GM12875 (cell line): Measurements from ENCODE around the gene TFDP1.

Experiments
- H3K4me3 ChIP-seq: one replicate; pipeline ENCODE4 v1.5.1; 2011; ENCODE audit warnings: low read depth, low read length, control low read depth
- TF ChIP-seq, protein P1 (sequence below): IDR thresholded peaks from 2 replicates; pipeline ENCODE4 v1.5.1; 2011; ENCODE audit warnings: low read depth, mild to moderate bottlenecking, control low read depth, inconsistent platforms, low read length, moderate library complexity, borderline replicate concordance; ENCODE audit not compliant: insufficient read depth

Gene TFDP1

DNA sequence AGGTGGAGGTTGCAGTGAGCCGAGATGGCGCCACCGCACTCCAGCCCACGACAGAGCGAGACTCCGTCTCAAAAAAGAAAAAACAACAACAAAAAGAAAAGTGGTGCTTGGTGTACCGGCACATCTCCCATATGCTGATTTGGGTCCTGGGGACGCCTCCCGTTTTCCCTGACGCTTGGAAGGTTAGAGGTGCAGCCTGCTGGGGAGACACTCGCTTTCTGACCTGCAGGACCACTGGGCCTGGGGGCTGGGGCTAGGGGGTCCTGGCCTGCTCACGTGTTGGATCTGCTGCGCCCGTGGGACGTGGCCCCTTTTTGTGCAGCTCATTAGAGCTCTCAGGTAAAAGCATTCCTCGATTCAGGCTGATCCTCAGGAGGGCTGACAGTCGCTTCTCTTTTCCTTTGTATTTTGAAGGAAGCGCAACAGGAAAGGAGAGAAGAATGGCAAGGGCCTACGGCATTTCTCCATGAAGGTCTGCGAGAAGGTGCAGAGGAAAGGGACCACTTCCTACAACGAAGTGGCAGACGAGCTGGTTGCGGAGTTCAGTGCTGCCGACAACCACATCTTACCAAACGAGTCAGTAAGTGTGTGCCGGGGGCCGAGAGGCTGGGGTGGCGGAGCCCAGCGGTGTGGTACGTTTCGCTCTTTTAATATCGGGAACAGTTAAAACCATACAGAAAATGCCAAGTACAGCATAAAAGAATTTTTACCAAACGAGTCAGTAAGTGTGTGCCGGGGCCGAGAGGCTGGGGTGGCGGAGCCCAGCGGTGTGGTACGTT, 48.3 kb downstream of the TFDP1 start:
- TF ChIP-seq, protein P1, sequence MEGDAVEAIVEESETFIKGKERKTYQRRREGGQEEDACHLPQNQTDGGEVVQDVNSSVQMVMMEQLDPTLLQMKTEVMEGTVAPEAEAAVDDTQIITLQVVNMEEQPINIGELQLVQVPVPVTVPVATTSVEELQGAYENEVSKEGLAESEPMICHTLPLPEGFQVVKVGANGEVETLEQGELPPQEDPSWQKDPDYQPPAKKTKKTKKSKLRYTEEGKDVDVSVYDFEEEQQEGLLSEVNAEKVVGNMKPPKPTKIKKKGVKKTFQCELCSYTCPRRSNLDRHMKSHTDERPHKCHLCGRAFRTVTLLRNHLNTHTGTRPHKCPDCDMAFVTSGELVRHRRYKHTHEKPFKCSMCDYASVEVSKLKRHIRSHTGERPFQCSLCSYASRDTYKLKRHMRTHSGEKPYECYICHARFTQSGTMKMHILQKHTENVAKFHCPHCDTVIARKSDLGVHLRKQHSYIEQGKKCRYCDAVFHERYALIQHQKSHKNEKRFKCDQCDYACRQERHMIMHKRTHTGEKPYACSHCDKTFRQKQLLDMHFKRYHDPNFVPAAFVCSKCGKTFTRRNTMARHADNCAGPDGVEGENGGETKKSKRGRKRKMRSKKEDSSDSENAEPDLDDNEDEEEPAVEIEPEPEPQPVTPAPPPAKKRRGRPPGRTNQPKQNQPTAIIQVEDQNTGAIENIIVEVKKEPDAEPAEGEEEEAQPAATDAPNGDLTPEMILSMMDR, result no peak

DNA sequence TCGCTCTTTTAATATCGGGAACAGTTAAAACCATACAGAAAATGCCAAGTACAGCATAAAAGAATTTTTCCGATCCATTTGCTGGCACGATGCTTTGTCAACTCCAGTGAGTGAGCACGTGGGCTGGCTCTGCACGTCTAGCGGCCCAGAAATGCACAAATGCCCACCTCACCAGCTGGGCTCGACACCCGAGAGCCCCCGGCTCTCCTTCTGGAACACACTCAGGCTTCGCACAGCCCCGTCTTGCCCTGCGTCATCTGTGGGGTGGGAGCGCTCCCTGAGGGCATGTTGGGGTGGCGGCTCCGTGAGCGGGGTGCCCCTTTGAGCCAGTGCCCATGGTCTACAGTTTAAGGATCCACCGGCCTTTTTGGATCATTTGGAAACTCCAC, 48.9 kb downstream of the TFDP1 start:
- TF ChIP-seq, protein P1, result no peak
- no peak overlapping the region for H3K4me3 ChIP-seq

More for the DNA sequence above, 48.3 kb downstream of the TFDP1 start:
- no peak overlapping the region for H3K4me3 ChIP-seq

DNA sequence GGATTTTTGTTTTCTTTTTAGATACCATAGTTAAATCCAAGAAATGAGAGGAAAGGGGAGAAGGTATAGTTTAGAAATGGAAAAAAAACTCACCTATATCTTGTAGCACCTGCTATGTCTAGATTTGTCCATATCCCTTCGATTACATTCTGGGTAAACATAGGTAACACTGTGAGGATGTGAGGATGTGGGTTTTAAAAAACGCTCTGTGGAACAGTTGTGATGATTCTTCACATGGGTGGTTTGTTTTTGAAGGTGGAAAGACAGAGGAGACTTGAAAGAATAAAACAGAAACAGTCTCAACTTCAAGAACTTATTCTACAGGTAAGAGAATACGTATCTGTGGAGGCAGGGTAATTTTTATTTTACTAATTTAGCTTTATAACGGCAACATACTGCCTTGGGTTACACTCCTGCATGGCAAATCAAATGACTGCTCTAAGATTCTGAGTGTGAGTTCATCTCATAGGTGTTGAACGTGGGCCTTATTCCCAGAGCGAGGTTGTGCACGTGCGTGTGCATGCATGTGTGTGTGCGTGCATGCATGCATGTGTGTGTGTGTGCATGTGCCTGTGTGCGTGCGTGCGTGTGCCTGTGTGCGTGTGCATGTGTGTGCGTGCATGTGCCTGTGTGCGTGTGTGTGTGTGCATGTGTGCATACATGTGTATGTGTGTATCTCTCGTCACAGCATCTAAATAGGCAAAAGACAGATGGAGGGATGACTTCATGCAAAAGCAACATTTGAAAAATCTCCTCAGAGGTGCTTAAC, 49.9 kb downstream of the TFDP1 start:
- TF ChIP-seq, protein P1, result no peak

DNA sequence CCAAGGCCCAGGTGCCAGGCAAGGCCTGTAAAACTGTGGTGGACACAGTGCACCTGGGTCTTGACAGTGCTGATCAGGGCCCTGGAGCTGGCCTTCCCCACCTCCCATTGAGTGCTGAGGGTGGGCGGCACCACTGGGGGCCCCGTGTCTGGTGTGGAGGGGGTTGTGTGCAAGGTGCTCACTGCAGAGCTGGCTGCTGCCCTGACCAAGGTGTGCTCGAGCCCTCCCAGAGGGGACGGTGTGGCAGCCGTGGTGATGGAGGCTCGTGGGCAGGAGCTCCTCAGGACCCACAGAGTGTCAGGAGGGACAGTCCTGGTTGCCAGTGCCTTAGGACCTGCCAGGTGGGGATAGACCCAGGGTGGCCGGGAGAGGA, 50.5 kb downstream of the TFDP1 start:
- TF ChIP-seq, protein P1, result no peak
- no peak overlapping the region for H3K4me3 ChIP-seq

More for the DNA sequence above, 49.9 kb downstream of the TFDP1 start:
- no peak overlapping the region for H3K4me3 ChIP-seq

DNA sequence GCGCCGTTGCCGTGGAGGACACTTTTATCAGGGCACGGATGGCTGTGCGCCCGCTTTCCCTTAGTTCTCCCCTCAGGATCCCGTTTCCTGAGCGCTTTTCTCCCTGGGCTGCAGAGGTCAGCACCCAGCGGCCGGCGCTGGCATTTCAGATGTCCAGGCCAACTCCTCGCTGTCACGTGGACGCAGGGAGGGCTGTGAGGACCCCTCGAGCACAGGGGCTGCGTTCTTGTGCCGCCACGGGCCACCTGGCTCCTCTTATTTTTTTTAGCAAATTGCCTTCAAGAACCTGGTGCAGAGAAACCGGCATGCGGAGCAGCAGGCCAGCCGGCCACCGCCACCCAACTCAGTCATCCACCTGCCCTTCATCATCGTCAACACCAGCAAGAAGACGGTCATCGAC, 51.2 kb downstream of the TFDP1 start:
- H3K4me3 ChIP-seq, result no peak overlapping the region
- TF ChIP-seq, protein P1, result no peak

DNA sequence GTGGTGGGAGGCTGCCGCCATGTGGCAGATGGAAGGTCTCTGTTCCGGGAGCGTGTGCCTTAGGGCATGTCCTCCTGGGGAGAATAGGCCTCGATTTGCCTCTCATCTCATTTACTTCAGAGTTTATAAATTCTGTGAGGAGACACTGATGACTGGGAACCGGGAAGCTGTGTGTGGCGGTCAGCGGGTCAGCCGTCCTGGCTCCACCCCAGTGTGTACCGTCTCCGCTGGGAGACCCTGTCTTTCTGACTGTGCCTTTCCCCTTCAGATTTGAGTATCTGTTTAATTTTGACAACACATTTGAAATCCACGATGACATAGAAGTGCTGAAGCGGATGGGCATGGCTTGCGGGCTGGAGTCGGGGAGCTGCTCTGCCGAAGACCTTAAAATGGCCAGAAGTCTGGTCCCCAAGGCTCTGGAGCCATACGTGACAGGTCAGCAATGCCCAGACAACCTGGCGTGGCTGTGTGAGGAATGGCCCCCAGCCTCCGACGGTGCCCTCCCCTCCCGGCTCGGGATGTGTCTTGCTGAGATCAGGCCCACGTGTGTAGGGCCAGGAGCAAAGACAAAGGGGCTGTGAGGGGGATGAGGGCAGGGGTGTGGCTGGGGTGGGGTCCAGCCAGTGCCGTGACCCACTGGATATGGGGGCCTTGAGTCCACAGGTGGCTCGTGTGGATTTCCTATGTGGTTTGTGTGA, 51.9 kb downstream of the TFDP1 start:
- H3K4me3 ChIP-seq, result no peak overlapping the region
- TF ChIP-seq, protein P1, result no peak
